ENCODE measurements around the gene ZNF235. TPM values are rescaled to one million over a fixed set of nuclear protein-coding genes. Genes with fewer than 3 reads are reported as not detected.

ZNF235 gene
- total and polyA plus RNA-seq, 2 donors (not counting 1 experiment from before 2014, with no cell fraction given): 2.9 to 5.8 TPM

- H3K9ac ChIP-seq (ENCODE audit: insufficient read depth, low read length): peak overlapping the region; percentile 68
- peak overlapping the region; percentile 48 to 97 (median 74) for H3K4me3 ChIP-seq (replicated peaks in 1 of 4; ENCODE audit: control extremely low read depth in 1 of 4, insufficient read depth in 1 of 4, low read depth in 3 of 4, low read length in 4 of 4)
- DNase-seq (ENCODE audit: low read depth in 2 of 2): peak in 1 of 2 donors; percentile 46
- TF ChIP-seq, protein P1, sequence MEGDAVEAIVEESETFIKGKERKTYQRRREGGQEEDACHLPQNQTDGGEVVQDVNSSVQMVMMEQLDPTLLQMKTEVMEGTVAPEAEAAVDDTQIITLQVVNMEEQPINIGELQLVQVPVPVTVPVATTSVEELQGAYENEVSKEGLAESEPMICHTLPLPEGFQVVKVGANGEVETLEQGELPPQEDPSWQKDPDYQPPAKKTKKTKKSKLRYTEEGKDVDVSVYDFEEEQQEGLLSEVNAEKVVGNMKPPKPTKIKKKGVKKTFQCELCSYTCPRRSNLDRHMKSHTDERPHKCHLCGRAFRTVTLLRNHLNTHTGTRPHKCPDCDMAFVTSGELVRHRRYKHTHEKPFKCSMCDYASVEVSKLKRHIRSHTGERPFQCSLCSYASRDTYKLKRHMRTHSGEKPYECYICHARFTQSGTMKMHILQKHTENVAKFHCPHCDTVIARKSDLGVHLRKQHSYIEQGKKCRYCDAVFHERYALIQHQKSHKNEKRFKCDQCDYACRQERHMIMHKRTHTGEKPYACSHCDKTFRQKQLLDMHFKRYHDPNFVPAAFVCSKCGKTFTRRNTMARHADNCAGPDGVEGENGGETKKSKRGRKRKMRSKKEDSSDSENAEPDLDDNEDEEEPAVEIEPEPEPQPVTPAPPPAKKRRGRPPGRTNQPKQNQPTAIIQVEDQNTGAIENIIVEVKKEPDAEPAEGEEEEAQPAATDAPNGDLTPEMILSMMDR (conservative IDR thresholded peaks at IDR 0.05 in 1 of 2, IDR thresholded peaks at IDR 0.05 in 1 of 2; ENCODE audit: low read depth in 1 of 2, low read length in 2 of 2): no peak
- no peak for TF ChIP-seq EZH2 (IDR thresholded peaks at IDR 0.05; ENCODE audit: low read length, missing control alignments)
- peaks cover 4% of the 10 kb centered on the region for H3K4me1 ChIP-seq (ENCODE audit: control insufficient read depth, extremely low read depth, insufficient read depth, low read length)
- peak overlapping the region; percentile 61 for H3K27ac ChIP-seq (ENCODE audit: insufficient read depth, low read length)
- H3K9me3 ChIP-seq (ENCODE audit: control insufficient read depth, insufficient read depth, low read depth, low read length): no peaks in the 10 kb centered on the region
- no peaks in the 10 kb centered on the region for H4K20me1 ChIP-seq (ENCODE audit: control insufficient read depth, extremely low read depth, insufficient read depth, low read length)
- H2AFZ ChIP-seq (ENCODE audit: low read length): peak overlapping the region; percentile 98
- peak overlapping the region; percentile 83 for H3K4me2 ChIP-seq (ENCODE audit: extremely low read depth, insufficient read depth, low read length)
- no peaks in the 10 kb centered on the region for H3K27me3 ChIP-seq (ENCODE audit: control insufficient read depth, insufficient read depth, low read length)
- no peaks in the 10 kb centered on the region for H3K36me3 ChIP-seq (ENCODE audit: control insufficient read depth, insufficient read depth, low read length)
- no peaks in the 10 kb centered on the region for H3K79me2 ChIP-seq (ENCODE audit: control insufficient read depth, insufficient read depth, low read length)
Observed at GRCh38 chr19:44303976-44304568, 753 bp downstream of the ZNF235 start.

- Histone ChIP-seq H3K4me3 (replicated peaks in 1 of 4; ENCODE audit: control extremely low read depth in 1 of 4, insufficient read depth in 1 of 4, low read depth in 3 of 4, low read length in 4 of 4) (peak overlapping the region; percentile 48 to 97 (median 74)), H3K4me1 (ENCODE audit: control insufficient read depth, extremely low read depth, insufficient read depth, low read length) (peaks cover 4% of the 10 kb centered on the region), H3K27ac (ENCODE audit: insufficient read depth, low read length) (no peak overlapping the region), H3K9ac (ENCODE audit: insufficient read depth, low read length) (no peak overlapping the region), H4K20me1 (ENCODE audit: control insufficient read depth, extremely low read depth, insufficient read depth, low read length) (no peaks in the 10 kb centered on the region), H2AFZ (ENCODE audit: low read length) (peak overlapping the region; percentile 98), H3K4me2 (ENCODE audit: extremely low read depth, insufficient read depth, low read length) (peak overlapping the region; percentile 83), H3K27me3 (ENCODE audit: control insufficient read depth, insufficient read depth, low read length) (no peaks in the 10 kb centered on the region), H3K79me2 (ENCODE audit: control insufficient read depth, insufficient read depth, low read length) (no peaks in the 10 kb centered on the region), H3K9me3 (ENCODE audit: control insufficient read depth, insufficient read depth, low read depth, low read length) (no peaks in the 10 kb centered on the region), H3K36me3 (ENCODE audit: control insufficient read depth, insufficient read depth, low read length) (no peaks in the 10 kb centered on the region)
- no peak for DNase-seq (ENCODE audit: low read depth in 2 of 2)
- TF ChIP-seq EZH2 (IDR thresholded peaks at IDR 0.05; ENCODE audit: low read length, missing control alignments): no peak
- TF ChIP-seq, protein P1 (conservative IDR thresholded peaks at IDR 0.05 in 1 of 2, IDR thresholded peaks at IDR 0.05 in 1 of 2; ENCODE audit: low read depth in 1 of 2, low read length in 2 of 2): no peak
Observed at GRCh38 chr19:44303320-44303719, 1.5 kb downstream of the ZNF235 start.

DNA sequence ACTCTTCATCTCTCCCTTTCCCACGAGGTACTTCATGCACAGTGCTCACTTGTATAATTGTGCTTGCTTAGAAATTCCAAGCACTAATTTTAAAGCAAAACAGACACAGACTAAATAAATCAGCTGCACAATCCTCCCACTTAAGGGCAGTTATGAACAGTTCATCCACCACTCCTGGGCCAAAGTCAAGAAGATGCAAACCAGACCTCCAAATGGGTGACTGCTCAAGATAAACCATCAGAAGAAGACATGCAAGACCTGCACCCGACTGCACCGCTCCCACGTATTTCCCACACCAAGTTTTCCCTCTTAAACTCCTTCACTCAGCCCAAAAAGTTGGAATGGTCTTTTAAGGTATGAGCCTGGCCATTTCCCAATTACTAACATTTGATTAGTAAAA, 19.9 kb downstream of the ZNF235 start:
- no peak overlapping the region for H3K4me3 ChIP-seq (replicated peaks in 1 of 4; ENCODE audit: control extremely low read depth in 1 of 4, insufficient read depth in 1 of 4, low read depth in 3 of 4, low read length in 4 of 4)
- no peak overlapping the region for H3K4me2 ChIP-seq (ENCODE audit: extremely low read depth, insufficient read depth, low read length)
- no peaks in the 10 kb centered on the region for H3K79me2 ChIP-seq (ENCODE audit: control insufficient read depth, insufficient read depth, low read length)
- no peaks in the 10 kb centered on the region for H3K9me3 ChIP-seq (ENCODE audit: control insufficient read depth, insufficient read depth, low read depth, low read length)
- H3K4me1 ChIP-seq (ENCODE audit: control insufficient read depth, extremely low read depth, insufficient read depth, low read length): no peaks in the 10 kb centered on the region
- TF ChIP-seq, protein P1 (conservative IDR thresholded peaks at IDR 0.05 in 1 of 2, IDR thresholded peaks at IDR 0.05 in 1 of 2; ENCODE audit: low read depth in 1 of 2, low read length in 2 of 2): no peak
- no peak for TF ChIP-seq EZH2 (IDR thresholded peaks at IDR 0.05; ENCODE audit: low read length, missing control alignments)
- H2AFZ ChIP-seq (ENCODE audit: low read length): no peak overlapping the region
- no peaks in the 10 kb centered on the region for H3K27me3 ChIP-seq (ENCODE audit: control insufficient read depth, insufficient read depth, low read length)
- no peak overlapping the region for H3K27ac ChIP-seq (ENCODE audit: insufficient read depth, low read length)
- no peaks in the 10 kb centered on the region for H3K36me3 ChIP-seq (ENCODE audit: control insufficient read depth, insufficient read depth, low read length)
- no peak for DNase-seq (ENCODE audit: low read depth in 2 of 2)
- no peak overlapping the region for H3K9ac ChIP-seq (ENCODE audit: insufficient read depth, low read length)
- H4K20me1 ChIP-seq (ENCODE audit: control insufficient read depth, extremely low read depth, insufficient read depth, low read length): no peaks in the 10 kb centered on the region
